HL-60 (cell line): Measurements from ENCODE around the gene CHRNB1.
"Not testable (repeated sequence)": the region's sequence is repeated elsewhere in the genome, so short reads cannot be mapped to it uniquely, and the experiment has no call there.

Experiments used
- DNase-seq, 2 experiments: peaks; one replicate each; pipeline ENCODE4 v3.0.0-alpha.2; 2010 to 2020; ENCODE audit warnings: low read depth in 1 of 2, low spot score in 1 of 2
- H3K27ac ChIP-seq: fragments of 250-450 bp; sonication (Bioruptor Pico); replicated peaks from 2 replicates; pipeline ENCODE4 v1.5.1; 2020; ENCODE audit warnings: mild to moderate bottlenecking, moderate library complexity
- H3K27me3 ChIP-seq: fragments of 250-450 bp; sonication (Bioruptor Pico); 2 replicates; pipeline ENCODE4 v1.5.1; 2021; ENCODE audit warnings: mild to moderate bottlenecking, moderate library complexity; ENCODE audit not compliant: insufficient read depth, poor library complexity, severe bottlenecking
- H3K4me3 ChIP-seq: replicated peaks from 2 replicates; pipeline ENCODE4 v1.5.1; 2011; ENCODE audit warnings: mild to moderate bottlenecking, control low read depth, low read length; ENCODE audit not compliant: insufficient read depth
- GABPA ChIP-seq: IDR thresholded peaks from 2 replicates; pipeline ENCODE4 v1.6.1; 2012; ENCODE audit warnings: low read depth
- POLR2AphosphoS5 ChIP-seq: IDR thresholded peaks from 2 replicates; pipeline ENCODE4 v1.6.1; 2012; ENCODE audit warnings: low read depth
- SPI1 ChIP-seq: IDR thresholded peaks from 2 replicates; pipeline ENCODE4 v1.6.1; 2012; ENCODE audit warnings: low read depth, mild to moderate bottlenecking, borderline replicate concordance
- TF ChIP-seq, protein P1 (sequence below): IDR thresholded peaks from one replicate; pipeline ENCODE4 v1.5.1; 2011; ENCODE audit warnings: low read length, control low read depth, inconsistent platforms; ENCODE audit not compliant: insufficient read depth
- TF ChIP-seq, protein P2 (sequence below): IDR thresholded peaks from 2 replicates; pipeline ENCODE4 v1.6.1; 2012; ENCODE audit warnings: low read depth; ENCODE audit not compliant: insufficient replicate concordance

The CHRNB1 gene

DNA sequence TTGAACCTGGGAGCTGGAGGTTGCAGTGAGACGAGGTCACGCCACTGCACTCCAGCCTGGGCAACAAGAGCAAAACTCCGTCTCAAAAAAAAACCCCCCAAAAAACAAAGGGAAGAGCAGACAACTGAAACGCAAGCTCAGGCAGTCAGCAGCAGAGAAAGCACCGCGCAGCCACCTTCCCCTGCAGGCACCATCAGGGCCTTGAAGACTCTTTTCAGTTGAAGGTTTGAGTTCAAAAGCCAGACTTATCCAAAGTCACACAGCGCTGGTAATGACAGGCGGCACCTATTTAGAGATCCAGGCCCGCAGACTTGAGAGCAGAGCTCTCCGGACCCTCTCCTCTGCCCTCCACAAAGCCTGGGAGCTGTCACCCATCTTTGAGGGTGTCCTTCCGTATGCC, 23.4 kb downstream of the CHRNB1 start:
- no peak for DNase-seq
- Histone ChIP-seq H3K4me3 (no peak overlapping the region), H3K27ac (no peak overlapping the region), H3K27me3 (no peaks in the 10 kb centered on the region)
- TF ChIP-seq, protein P1, sequence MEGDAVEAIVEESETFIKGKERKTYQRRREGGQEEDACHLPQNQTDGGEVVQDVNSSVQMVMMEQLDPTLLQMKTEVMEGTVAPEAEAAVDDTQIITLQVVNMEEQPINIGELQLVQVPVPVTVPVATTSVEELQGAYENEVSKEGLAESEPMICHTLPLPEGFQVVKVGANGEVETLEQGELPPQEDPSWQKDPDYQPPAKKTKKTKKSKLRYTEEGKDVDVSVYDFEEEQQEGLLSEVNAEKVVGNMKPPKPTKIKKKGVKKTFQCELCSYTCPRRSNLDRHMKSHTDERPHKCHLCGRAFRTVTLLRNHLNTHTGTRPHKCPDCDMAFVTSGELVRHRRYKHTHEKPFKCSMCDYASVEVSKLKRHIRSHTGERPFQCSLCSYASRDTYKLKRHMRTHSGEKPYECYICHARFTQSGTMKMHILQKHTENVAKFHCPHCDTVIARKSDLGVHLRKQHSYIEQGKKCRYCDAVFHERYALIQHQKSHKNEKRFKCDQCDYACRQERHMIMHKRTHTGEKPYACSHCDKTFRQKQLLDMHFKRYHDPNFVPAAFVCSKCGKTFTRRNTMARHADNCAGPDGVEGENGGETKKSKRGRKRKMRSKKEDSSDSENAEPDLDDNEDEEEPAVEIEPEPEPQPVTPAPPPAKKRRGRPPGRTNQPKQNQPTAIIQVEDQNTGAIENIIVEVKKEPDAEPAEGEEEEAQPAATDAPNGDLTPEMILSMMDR: no peak
- TF ChIP-seq SPI1 (no peak), POLR2AphosphoS5 (no peak), GABPA (no peak)
- TF ChIP-seq, protein P2, sequence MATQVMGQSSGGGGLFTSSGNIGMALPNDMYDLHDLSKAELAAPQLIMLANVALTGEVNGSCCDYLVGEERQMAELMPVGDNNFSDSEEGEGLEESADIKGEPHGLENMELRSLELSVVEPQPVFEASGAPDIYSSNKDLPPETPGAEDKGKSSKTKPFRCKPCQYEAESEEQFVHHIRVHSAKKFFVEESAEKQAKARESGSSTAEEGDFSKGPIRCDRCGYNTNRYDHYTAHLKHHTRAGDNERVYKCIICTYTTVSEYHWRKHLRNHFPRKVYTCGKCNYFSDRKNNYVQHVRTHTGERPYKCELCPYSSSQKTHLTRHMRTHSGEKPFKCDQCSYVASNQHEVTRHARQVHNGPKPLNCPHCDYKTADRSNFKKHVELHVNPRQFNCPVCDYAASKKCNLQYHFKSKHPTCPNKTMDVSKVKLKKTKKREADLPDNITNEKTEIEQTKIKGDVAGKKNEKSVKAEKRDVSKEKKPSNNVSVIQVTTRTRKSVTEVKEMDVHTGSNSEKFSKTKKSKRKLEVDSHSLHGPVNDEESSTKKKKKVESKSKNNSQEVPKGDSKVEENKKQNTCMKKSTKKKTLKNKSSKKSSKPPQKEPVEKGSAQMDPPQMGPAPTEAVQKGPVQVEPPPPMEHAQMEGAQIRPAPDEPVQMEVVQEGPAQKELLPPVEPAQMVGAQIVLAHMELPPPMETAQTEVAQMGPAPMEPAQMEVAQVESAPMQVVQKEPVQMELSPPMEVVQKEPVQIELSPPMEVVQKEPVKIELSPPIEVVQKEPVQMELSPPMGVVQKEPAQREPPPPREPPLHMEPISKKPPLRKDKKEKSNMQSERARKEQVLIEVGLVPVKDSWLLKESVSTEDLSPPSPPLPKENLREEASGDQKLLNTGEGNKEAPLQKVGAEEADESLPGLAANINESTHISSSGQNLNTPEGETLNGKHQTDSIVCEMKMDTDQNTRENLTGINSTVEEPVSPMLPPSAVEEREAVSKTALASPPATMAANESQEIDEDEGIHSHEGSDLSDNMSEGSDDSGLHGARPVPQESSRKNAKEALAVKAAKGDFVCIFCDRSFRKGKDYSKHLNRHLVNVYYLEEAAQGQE: no peak

DNA sequence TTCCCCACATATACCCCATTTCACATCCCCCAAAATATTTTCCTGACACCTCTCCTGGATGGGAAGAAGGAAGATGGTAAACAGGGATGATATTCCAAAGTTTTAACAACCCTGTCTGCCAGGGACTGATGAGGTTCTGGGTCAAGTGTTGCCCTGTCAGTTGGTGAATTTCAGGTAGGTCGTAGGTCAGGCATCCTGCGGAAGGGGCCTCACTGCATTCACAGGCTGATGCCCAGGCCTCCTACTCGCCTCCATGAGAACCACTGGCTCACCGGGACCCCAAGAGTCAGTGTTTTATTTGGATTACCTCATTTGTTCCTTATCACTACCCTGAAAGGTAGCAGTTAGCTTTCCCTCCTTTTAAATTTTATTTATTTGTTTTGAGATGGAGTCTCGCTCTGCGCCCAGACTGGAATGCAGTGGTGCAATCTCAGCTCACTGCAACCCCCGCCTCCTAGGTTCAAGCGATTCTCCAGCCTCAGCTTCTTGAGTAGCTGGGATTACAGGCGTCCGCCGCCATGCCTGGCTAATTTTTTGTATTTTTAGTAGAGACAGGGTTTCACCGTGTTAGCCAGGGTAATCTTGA, 24.0 kb downstream of the CHRNB1 start:
- no peak overlapping the region for H3K27ac ChIP-seq
- H3K27me3 ChIP-seq: no peaks in the 10 kb centered on the region
- TF ChIP-seq, protein P1: no peak
- no peak for TF ChIP-seq GABPA
- TF ChIP-seq, protein P2: no peak
- TF ChIP-seq POLR2AphosphoS5: no peak
- TF ChIP-seq SPI1: no peak
- no peak for DNase-seq
- no peak overlapping the region for H3K4me3 ChIP-seq

DNA sequence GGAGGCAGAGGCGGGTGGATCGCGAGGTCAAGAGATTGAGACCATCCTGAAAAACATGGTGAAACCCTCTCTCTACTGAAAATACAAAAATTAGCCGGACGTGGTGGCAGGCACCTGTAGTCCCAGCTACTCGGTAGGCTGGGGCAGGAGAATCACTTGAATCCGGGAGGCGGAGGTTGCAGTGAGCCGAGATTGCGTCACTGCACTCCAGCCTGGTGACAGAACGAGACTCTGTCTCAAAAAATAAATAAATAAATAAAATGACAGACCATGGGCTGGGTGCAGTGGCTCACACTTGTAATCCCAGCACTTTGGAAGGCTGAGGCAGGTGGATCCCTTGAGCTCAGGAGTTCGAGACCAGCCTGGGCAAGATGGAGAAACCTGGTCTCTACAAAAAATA, 25.0 kb downstream of the CHRNB1 start:
- not testable (repeated sequence) for DNase-seq, H3K4me3 ChIP-seq, H3K27ac ChIP-seq, H3K27me3 ChIP-seq

DNA sequence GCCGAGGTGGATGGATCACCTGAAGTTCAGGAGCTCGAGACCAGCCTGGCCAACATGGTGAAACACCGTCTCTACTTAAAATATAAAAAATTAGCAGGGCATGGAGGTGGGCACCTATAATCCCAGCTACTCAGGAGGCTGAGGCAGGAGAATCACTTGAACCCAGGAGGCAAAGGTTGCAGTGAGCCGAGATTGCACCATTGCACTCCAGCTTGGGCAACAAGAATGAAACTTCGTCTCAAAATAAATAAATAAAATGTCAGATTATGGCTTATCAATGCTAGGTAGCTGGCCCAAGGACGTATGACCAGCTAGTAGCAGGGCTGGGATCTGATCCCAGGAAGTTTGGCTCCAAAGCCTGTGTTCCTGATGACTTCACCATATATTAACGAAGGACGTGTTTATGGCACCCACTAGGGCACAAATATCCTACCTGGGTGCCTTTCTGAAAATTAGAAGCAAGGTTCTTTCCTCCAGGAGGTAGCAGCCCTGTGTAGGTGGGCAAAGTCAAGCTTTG, 25.7 kb downstream of the CHRNB1 start:
- not testable (repeated sequence) for H3K27me3 ChIP-seq, DNase-seq, H3K27ac ChIP-seq, H3K4me3 ChIP-seq

DNA sequence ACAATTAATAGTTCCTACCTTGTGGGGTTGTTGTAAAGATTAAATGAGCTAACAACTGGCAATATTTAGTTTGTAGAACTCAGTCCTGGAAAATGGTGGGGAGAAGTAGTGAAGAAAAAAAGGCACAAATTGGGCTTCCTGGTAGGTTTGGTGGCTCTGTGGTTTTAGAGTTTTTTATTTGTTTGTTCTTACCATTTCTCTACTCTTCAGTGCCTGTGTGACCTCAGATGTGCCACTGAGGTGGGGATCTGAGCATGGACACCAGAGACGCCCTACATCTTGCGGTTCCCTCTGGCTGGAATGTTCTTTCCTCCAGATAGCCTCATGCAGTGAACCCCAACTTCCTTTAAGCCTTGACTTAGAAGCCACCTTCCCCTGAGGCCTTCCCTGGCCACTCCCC, 26.9 kb downstream of the CHRNB1 start:
- H3K4me3 ChIP-seq: no peak overlapping the region
- no peaks in the 10 kb centered on the region for H3K27me3 ChIP-seq
- DNase-seq: no peak
- no peak overlapping the region for H3K27ac ChIP-seq
- TF ChIP-seq, protein P1: no peak
- no peak for TF ChIP-seq SPI1
- no peak for TF ChIP-seq POLR2AphosphoS5
- TF ChIP-seq GABPA: no peak
- TF ChIP-seq, protein P2: no peak

DNA sequence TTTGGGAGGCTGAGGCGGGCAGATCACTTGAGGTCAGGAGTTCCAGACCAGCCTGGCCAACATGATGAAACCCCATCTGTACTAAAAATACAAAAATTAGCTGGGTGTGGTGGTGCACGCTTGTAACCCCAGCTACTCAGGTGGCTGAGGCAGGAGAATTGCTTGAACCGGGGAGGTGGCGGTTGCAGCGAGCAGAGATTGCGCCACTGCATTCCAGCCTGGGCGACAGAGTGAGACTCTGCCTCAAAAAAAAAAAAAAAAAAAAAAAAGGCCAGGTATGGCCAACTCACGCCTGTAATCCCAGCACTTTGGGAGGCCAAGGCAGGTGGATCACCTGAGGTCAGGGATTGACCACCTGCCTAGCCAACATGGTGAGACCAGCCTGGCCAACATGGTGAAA, 29.9 kb downstream of the CHRNB1 start:
- DNase-seq, H3K27ac ChIP-seq, H3K4me3 ChIP-seq, H3K27me3 ChIP-seq: not testable (repeated sequence)
